Mucosa of rectum (tissue), 2 donors: Measurements from ENCODE around the gene RNF215.
"Not testable (repeated sequence)": the region's sequence is repeated elsewhere in the genome, so short reads cannot be mapped to it uniquely, and the experiment has no call there.

ENCODE experiments used
- H3K27ac ChIP-seq, 2 donors: one replicate each; pipeline ENCODE4 v1.7.0; 2013; ENCODE audit warnings: inconsistent platforms in 2 of 2, low read depth in 2 of 2, low read length in 2 of 2
- H3K27me3 ChIP-seq, 2 donors: one replicate each; pipeline ENCODE4 v1.7.0; 2013; ENCODE audit warnings: low read length in 2 of 2; ENCODE audit not compliant: control insufficient read depth in 2 of 2, insufficient read depth in 2 of 2
- H3K36me3 ChIP-seq, 2 donors: one replicate each; pipeline ENCODE4 v1.7.0; 2013; ENCODE audit warnings: low read length in 2 of 2; ENCODE audit not compliant: control insufficient read depth in 2 of 2, insufficient read depth in 2 of 2
- H3K4me1 ChIP-seq, 2 donors: one replicate each; pipeline ENCODE4 v1.7.0; 2013; ENCODE audit warnings: low read length in 2 of 2, mild to moderate bottlenecking in 1 of 2; ENCODE audit not compliant: control insufficient read depth in 2 of 2, insufficient read depth in 2 of 2
- H3K4me3 ChIP-seq, 2 donors: one replicate each; pipeline ENCODE4 v1.7.0; 2013; ENCODE audit warnings: low read length in 2 of 2
- H3K9ac ChIP-seq, 2 donors: one replicate each; pipeline ENCODE4 v1.7.0; 2013; ENCODE audit warnings: low read length in 2 of 2, low read depth in 1 of 2, mild to moderate bottlenecking in 1 of 2
- H3K9me3 ChIP-seq, 2 donors: one replicate each; pipeline ENCODE4 v1.7.0; 2013; ENCODE audit warnings: low read length in 2 of 2; ENCODE audit not compliant: control insufficient read depth in 2 of 2
- donor health status: healthy.
- donor health status: Normal muscosa, but diverticular disease.

RNF215 gene

DNA sequence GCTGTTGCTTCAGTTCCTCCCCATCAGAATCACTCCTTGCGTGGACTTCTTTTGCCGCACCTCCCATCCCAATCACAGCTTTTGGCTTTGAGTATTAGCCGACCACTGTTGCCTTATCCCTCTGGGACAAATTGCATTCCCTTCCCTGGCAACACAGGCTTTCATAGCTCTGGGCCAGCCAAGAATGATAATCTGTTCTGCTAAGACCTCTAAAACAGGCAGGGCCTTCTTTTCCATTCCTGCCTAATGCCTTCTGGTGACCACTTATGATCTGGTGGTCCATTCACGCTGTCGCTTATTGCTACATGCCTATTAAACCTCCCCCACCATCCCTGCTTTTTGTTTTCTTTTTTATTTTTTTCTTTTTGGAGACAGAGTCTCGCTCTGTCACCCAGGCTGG is 19.2 kb upstream of the RNF215 start:
- Histone ChIP-seq H3K9me3 (no peaks in the 10 kb centered on the region), H3K27ac (no peak overlapping the region), H3K4me1 (no peaks in the 10 kb centered on the region), H3K4me3 (no peak overlapping the region), H3K9ac (no peak overlapping the region), H3K36me3 (peaks cover 0 to 8% of the 10 kb centered on the region in 2 donors), H3K27me3 (no peaks in the 10 kb centered on the region)

DNA sequence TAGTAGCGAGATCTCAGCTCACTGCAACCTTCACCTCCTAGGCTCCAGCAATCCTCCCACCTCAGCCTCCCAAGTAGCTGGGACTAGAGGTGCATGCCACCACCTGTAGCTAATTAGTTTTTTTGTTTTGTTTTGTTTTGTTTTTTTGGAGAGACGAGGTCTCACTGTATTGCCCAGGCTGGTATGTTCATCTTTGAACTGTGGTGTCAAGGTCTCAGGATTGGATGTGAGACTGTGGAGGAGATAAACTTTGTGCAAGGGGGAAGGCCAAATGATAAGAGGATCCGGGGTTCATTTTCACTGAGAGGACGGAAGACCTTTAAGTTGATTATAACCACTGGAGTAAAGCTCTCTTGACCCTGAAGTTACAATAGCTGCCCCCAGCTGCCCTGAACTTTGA is 18.5 kb upstream of the RNF215 start:
- H3K36me3 ChIP-seq: peaks cover 0 to 8% of the 10 kb centered on the region in 2 donors
- H3K27me3 ChIP-seq: no peaks in the 10 kb centered on the region
- H3K27ac ChIP-seq: no peak overlapping the region
- no peaks in the 10 kb centered on the region for H3K4me1 ChIP-seq
- H3K9ac ChIP-seq: no peak overlapping the region
- H3K4me3 ChIP-seq: no peak overlapping the region
- H3K9me3 ChIP-seq: no peaks in the 10 kb centered on the region

DNA sequence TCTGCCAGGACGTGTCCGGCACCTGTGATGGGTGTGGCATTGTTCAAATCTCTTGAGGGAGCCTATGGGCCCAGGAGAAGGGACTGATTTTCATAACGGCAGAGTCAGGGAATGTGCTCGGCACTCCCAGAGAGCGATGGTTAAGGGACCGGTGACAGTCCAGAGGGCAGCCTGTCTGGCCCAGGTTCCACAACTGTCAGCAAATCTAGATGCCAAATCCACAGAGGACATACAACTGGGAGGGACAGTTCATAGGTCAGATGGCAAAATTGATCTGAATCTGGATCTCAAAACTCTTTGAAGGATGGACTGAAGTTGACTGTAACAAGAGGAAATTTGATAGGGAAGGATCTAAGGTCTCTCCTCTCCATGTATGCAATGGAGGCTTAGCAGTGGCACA is 17.1 kb upstream of the RNF215 start:
- Histone ChIP-seq H3K9ac (no peak overlapping the region), H3K27ac (no peak overlapping the region), H3K9me3 (no peaks in the 10 kb centered on the region), H3K4me1 (no peaks in the 10 kb centered on the region), H3K27me3 (peaks cover 0 to 5% of the 10 kb centered on the region in 2 donors), H3K36me3 (peaks cover 0 to 8% of the 10 kb centered on the region in 2 donors), H3K4me3 (no peak overlapping the region)

DNA sequence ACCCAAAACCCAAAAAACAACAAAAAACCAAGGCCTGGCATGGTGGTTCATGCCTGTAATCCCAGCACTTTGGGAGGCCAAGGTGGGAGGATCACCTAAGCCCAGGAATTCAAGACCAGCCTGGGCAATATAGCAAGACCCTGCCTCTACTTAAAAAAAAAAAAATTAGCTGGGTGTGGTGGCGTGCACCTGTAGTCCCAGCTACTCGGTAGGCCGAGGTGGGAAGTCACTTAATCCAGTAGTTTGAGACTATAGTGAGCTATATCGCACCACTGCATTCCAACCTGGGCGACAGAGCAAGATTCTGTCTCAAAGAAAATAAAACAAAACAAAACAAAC is 15.5 kb upstream of the RNF215 start:
- H3K27me3 ChIP-seq, H3K9me3 ChIP-seq, H3K27ac ChIP-seq, H3K4me1 ChIP-seq, H3K36me3 ChIP-seq, H3K9ac ChIP-seq, H3K4me3 ChIP-seq: not testable (repeated sequence)

DNA sequence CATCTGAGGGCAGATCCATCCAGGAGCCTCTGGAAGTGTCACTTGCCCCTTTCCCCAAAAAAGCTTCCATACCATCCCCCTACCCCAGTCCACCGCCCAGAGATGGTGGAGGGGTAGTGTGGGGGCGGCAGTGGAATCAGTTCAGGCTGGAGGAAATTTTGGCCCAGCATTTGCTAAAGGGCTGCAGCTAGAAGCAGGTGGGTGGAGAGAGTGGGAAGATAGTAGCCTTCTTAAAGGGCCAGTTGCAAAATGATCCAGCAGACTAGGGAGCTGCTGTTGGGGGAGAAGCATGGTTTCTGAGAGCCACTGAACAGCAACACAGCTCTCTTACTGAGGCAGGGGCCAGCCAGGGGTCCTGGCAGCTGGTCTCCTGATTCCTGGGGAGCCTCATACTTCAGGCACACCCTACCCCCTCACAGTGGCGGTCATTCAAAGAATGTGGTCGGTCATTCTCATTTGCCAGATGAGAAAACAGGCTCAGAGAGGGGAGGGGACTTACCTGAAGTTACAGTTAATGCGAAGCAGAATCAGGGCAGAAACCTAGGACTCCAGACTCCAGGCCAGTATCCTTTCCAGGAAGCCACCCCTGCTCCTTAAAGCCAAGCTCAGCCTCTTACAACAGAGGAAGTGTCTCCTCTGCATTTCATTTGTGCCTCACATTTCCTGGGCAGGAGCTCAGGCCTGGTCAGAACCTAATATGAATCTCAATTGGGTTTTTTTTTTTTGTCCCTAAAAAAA is 15.0 kb upstream of the RNF215 start:
- H3K27me3 ChIP-seq: peaks cover 13% of the 10 kb centered on the region in 2 donors
- H3K4me3 ChIP-seq: no peak overlapping the region
- H3K4me1 ChIP-seq: peaks cover 6% of the 10 kb centered on the region in 2 donors

DNA sequence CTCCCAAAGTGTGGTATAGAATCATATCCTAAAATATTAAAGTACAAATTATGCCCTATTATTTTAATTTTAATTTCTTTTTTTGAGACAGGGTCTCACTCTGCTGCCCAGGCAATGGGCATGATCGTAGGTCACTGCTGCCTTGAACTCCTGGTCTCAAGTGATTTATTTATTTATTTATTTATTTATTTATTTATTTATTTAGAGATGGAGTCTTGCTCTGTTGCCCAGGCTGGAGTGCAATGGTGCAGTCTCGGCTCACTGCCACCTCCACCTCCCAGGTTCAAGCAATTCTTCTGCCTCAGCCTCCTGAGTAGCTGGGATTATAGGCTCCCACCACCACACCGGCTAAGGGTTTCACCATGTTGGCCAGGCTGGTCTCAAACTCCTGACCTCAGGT is 13.8 kb upstream of the RNF215 start:
- H3K36me3 ChIP-seq, H3K27ac ChIP-seq, H3K9me3 ChIP-seq, H3K4me3 ChIP-seq, H3K9ac ChIP-seq: not testable (repeated sequence)
- H3K27me3 ChIP-seq: peaks cover 13 to 14% of the 10 kb centered on the region in 2 donors
- H3K4me1 ChIP-seq: peaks cover 10 to 12% of the 10 kb centered on the region in 2 donors

More for the DNA sequence above, 15.0 kb upstream of the RNF215 start:
- no peak overlapping the region for H3K27ac ChIP-seq
- no peaks in the 10 kb centered on the region for H3K9me3 ChIP-seq
- peaks cover 0 to under 1% of the 10 kb centered on the region in 2 donors for H3K36me3 ChIP-seq
- no peak overlapping the region for H3K9ac ChIP-seq

DNA sequence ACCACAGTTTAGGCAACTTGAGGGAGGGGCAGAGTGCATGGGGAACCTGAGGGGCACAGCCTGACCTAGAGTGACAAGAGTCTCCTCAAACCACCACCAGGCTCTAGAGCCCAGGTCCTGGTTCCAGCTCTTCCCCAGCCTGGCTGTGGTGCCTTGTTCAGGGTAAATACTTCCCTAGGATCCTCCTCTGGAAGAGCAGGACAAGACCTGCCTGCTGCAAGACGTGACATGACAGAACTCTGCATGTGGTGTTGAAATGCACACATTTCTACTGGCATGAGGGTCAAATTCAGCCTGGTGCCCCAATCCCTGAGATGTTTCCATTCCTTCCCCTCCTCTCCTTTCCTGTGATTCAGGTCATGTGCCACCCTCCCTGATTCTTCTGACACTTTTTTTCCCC is 12.9 kb upstream of the RNF215 start:
- H3K27me3 ChIP-seq: peaks cover 13 to 17% of the 10 kb centered on the region in 2 donors
- H3K36me3 ChIP-seq: no peaks in the 10 kb centered on the region
- H3K27ac ChIP-seq: no peak overlapping the region
- peaks cover 10 to 12% of the 10 kb centered on the region in 2 donors for H3K4me1 ChIP-seq
- H3K9ac ChIP-seq: no peak overlapping the region
- H3K4me3 ChIP-seq: no peak overlapping the region
- no peaks in the 10 kb centered on the region for H3K9me3 ChIP-seq

DNA sequence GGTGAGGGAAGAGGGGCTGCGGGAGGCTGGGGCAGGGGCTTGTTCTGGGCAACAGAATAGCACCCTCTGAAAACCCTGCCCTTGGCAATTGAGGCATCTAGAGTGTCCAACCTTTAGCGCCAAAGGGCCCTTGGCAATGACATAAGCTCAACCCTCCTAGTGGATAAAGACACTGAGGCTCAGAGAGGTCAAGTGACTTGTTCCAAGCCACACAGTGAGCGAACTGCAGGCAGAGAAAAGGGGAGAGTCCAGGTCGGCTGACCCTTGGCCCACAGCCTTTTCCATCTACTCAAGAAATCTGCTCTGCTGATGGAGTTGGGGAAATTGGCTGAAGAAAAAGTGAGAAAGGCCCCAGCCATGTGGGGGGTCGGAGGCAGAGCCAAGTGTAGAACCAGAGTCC is 12.5 kb upstream of the RNF215 start:
- H3K27ac ChIP-seq: no peak overlapping the region
- no peak overlapping the region for H3K9ac ChIP-seq
- peaks cover 10 to 12% of the 10 kb centered on the region in 2 donors for H3K4me1 ChIP-seq
- H3K27me3 ChIP-seq: peaks cover 13 to 17% of the 10 kb centered on the region in 2 donors
- no peak overlapping the region for H3K4me3 ChIP-seq
- H3K36me3 ChIP-seq: no peaks in the 10 kb centered on the region
- H3K9me3 ChIP-seq: no peaks in the 10 kb centered on the region

DNA sequence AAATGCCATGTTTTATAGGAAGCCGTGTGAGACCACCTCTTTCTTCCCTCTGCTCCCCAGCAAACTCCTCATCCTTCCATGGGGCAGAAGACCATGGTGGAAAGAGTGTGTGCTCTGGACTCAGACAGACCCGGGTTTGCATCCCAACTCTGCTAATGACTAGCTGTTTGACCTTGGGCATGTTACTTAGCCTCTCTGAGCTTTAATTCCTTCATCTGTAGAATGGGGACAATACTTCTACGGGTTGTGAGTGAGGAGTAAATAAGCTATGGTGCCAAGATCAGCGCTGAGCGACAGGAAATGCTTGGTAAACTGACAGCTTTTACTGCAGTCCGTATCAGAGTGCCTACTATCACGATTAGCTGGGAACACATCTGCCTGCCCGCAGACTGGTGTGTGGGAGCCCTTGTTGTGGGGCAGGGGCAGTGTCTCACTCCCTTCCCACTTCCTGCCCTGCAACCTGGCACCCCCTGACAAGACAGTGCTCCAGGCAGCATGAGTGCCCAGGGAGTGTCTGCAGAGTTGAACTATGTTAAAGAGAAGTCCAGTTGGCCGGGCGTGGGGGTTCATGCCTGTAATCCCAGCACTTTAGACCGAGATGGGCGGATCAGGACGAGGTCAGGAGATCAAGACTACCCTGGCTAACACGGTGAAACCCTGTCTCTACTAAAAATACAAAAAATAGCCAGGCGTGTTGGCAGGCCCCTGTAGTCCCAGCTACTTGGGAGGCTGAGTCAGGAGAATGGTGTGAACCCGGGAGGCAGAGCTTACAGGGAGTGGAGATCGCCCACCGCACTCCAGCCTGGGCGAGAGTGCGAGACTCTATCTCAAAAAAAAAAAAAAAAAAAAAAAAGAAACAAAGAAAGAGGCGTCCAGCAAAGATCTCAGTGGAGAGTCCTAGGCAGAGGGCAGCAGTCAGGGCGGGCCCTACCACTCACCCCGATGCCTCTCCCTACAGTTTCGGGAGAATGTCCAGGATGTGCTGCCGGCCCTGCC is 11.8 kb upstream of the RNF215 start:
- Histone ChIP-seq H3K9me3 (no peaks in the 10 kb centered on the region), H3K4me3 (no peak overlapping the region), H3K36me3 (no peaks in the 10 kb centered on the region), H3K9ac (no peak overlapping the region), H3K4me1 (peaks cover 10 to 12% of the 10 kb centered on the region in 2 donors), H3K27me3 (peaks cover 13 to 17% of the 10 kb centered on the region in 2 donors), H3K27ac (no peak overlapping the region)
